HUES64 (cell line): ENCODE measurements around the gene MTG1.
"Not testable (repeated sequence)": the region's sequence is repeated elsewhere in the genome, so short reads cannot be mapped to it uniquely, and the experiment has no call there.

Experiments used
- H3K27ac ChIP-seq: 2 replicates; pipeline ENCODE4 v1.7.0; 2013; ENCODE audit warnings: low read depth, low read length, inconsistent platforms
- H3K27me3 ChIP-seq: 2 replicates; pipeline ENCODE4 v1.6.1; 2013; ENCODE audit warnings: mild to moderate bottlenecking, low read length; ENCODE audit not compliant: insufficient read depth
- H3K36me3 ChIP-seq: 2 replicates; pipeline ENCODE4 v1.6.1; 2013; ENCODE audit warnings: mild to moderate bottlenecking, low read length; ENCODE audit not compliant: insufficient read depth
- H3K4me1 ChIP-seq: 2 replicates; pipeline ENCODE4 v1.6.1; 2013; ENCODE audit warnings: mild to moderate bottlenecking, low read length, moderate library complexity; ENCODE audit not compliant: insufficient read depth
- H3K4me3 ChIP-seq: 2 replicates; pipeline ENCODE4 v1.5.1; 2013; ENCODE audit warnings: mild to moderate bottlenecking, low read length, moderate library complexity
- H3K9ac ChIP-seq: 2 replicates; pipeline ENCODE4 v1.6.1; 2013; ENCODE audit warnings: mild to moderate bottlenecking, low read depth, low read length
- H3K9me3 ChIP-seq: 2 replicates; pipeline ENCODE4 v1.6.1; 2013; ENCODE audit warnings: low read depth, low read length; ENCODE audit not compliant: insufficient read depth
- WGBS: fragments of 150-250, 120-280 bp; methylation state at CpG from one replicate; pipeline ENCODE4 v1.1.7; 2013; ENCODE audit warnings: missing lambda C conversion rate; 5-methylcytosine and 5-hydroxymethylcytosine counted together

Gene MTG1

DNA sequence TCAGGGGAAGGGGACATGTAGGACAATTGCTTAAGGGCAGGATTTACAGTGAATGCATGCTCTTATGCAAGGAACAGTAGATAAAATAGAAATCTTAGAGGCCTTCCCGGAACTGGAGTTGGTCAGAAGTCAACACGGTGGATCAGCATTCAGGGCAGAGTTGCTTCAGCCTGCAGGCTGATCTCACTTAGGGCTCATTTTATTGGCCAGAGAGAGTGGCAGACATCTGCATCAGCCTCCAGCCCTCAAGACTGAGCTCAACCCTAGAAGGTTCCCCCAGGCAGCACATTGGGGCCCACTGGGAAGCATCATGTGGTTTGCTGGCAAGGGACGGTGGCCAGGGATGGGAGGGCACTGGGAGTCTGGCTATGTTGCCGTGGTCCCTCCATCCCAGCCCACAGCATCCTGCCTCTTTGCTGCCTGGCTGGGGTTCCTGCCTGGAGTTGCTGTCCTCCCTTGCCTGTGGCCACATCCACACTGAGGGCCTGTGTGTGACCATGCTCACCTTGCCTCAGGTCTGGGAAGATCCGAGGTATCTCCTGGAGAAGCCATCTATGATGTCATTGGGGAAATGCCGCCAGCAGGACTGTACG lies 72.8 kb downstream of the MTG1 start:
- no peak overlapping the region for H3K27ac ChIP-seq
- H3K27me3 ChIP-seq = no peaks in the 10 kb centered on the region
- H3K36me3 ChIP-seq = no peaks in the 10 kb centered on the region
- H3K9ac ChIP-seq = no peak overlapping the region
- H3K4me1 ChIP-seq = no peaks in the 10 kb centered on the region
- no peak overlapping the region for H3K4me3 ChIP-seq
- WGBS = 82% methylated on average over 7 of the region's 7 CpGs
- H3K9me3 ChIP-seq = peaks cover 79% of the 10 kb centered on the region

DNA sequence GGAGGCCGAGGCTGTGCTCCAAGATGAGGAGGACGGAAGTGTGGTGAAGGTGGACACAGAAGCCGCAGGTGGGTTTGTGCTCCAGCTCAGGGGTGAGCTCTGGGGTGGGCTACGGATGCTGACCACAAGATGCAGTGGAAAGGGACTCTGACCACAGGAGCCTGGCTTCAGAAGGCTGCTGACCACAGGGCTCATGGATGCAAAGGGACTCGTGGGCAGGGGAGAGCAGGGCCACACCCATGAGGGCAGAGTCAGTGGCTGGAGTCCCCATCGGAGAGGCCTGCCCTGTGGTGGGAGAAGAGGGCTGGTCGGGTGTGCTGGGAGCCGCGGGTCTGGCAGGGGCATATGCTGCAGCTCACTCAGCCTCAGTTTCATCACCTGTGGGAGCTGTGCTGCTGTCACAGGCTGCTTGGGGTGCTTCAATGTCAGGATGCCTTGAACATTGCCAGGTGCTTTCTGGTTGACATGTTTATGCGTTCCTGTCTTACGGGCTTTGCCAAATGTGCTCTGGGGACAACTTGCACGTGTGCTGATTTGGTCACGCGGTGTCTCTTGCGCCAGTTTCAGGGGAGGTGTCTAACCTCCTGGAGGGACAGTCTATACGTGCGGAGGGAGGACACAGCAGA lies 73.4 kb downstream of the MTG1 start:
- no peak overlapping the region for H3K4me3 ChIP-seq
- no peaks in the 10 kb centered on the region for H3K27me3 ChIP-seq
- H3K9ac ChIP-seq = no peak overlapping the region
- peaks cover 78% of the 10 kb centered on the region for H3K9me3 ChIP-seq
- H3K27ac ChIP-seq = no peak overlapping the region
- WGBS = 82% methylated on average over 17 of the region's 17 CpGs
- no peaks in the 10 kb centered on the region for H3K36me3 ChIP-seq
- H3K4me1 ChIP-seq = no peaks in the 10 kb centered on the region

DNA sequence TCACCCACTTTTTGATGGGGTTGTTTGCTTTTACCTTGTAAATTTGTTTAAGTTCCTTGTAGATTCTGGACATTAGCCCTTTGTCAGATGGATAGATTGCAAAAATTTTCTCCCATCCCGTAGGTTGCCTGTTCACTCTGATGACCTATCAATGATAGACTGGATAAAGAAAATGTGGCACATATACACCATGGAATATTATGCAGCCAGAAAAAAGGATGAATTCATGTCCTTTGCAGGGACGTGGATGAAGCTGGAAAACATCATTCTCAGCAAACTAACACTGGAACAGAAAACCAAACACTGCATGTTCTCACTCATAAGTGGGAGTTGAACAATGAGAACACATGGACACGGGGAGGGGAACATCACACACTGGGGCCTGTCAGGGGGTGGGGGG lies 75.2 kb downstream of the MTG1 start:
- H3K27ac ChIP-seq, H3K4me1 ChIP-seq, H3K4me3 ChIP-seq, H3K36me3 ChIP-seq, H3K27me3 ChIP-seq, H3K9ac ChIP-seq: not testable (repeated sequence)
- WGBS = 58% methylated on average over 3 of the region's 3 CpGs
- peaks cover 79% of the 10 kb centered on the region for H3K9me3 ChIP-seq

DNA sequence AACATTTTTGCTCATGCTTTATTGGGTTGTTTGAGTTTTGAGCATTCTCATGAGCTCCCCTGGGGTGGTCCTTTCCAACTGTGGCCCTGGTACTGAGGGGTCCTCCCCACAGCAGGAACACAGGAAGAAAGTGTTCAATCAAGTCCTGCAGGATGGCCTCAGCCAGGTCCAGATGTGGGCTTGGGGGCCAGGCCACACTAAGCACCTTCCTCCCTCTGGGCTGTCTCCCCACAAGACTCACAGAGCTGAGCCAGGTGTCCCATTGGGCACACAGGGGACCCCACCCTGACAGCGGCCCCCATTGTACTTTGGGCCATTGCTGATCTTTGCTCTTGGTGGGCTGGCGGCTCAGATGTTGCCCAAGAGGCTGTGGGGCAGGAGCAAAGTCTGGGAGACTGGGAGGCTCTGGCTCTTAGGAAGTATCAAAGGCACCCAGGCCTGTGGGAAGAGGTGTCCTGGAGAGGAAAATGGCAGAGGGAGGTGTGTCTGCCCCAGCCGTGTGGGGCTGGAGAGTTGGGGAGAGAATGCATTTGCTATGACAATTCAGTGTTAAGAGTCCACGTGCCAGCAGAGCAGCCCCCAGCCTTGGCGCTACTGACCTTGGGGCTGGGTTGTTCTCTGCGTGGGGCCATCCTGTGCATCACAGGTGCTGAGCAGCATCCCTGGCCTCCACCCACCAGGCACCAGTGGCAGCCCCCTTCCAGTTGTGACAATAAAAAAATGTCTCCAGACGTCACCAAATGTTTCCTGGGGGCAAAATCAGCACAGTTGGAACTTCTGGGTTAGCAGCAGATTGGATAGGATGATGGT lies 77.5 kb downstream of the MTG1 start:
- Histone ChIP-seq H3K9me3 (peaks cover 88% of the 10 kb centered on the region), H3K27ac (no peak overlapping the region), H3K4me1 (no peaks in the 10 kb centered on the region), H3K4me3 (no peak overlapping the region), H3K27me3 (no peaks in the 10 kb centered on the region), H3K9ac (no peak overlapping the region), H3K36me3 (no peaks in the 10 kb centered on the region)
- WGBS = 59% methylated on average over 7 of the region's 7 CpGs
